Measurements from ENCODE around the gene ZNF385D.

GRCh38 chr3:21531909-21532308 is 219.1 kb downstream of the ZNF385D start:
- TF ChIP-seq POLR2A (IDR thresholded peaks at IDR 0.05) (no peak), CTCF (IDR thresholded peaks at IDR 0.05) (no peak)

Measured in thyroid gland (tissue), 4 donors.